GM21526 (cell line): ENCODE data around the gene CNN3.

ENCODE experiments used
- ATAC-seq: cut with Tn5 transposase; IDR thresholded peaks from one replicate; pipeline ENCODE4 v1.9.1; 2021; ENCODE audit warnings: moderate library complexity; ENCODE audit not compliant: unreplicated experiment, low FRiP score

CNN3 gene

DNA sequence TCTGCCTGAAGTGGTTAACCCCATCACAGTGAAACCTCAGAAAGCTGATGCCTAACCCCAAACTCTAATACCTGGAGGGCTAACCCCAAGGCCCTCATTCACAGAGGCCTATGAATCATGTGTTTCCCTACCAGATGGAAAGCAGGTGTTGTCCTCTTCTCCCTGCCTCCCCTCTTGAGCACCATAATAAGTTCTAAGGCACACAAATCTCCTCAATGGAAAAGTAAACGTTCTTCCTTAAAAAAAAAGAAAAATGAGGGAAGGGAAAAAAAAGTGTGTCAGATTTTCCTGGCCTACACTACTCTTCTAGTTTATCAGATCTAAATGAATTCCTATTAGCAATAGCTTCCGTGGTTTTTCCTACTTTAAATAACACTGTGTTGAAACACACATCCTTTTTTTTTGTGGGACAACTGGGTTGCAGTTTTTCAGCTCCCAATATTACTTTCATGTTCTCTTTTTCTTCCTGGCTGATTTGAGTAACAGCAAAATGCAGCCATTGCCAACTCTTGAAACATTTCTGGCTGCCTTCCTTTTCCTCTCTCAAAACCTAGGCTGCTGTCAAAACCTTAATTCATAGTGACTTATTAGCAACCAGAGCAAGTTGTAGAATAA is 63.5 kb downstream of the CNN3 start:
- ATAC-seq: no peak

GRCh38 chr1:94862718-94863117 is 64.2 kb downstream of the CNN3 start:
- ATAC-seq: no peak

DNA sequence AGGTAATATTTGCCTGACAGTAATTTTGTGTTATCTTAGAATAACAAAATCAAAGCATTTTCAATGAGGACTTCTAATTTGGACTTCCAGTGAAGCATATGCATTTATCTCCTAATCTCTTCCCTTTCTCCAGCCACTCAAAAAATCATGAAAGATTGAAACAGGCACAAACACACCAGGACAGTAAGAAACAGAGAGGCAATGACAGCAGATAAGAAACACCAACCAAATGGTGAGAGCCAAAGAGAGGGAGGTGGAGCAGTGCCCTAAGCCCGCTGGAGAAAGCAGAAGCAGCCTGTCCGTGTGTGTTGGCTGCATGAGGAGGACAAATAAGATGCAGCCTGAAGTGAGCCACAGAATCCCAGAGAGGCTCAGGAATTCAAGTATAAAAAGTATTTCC is 67.7 kb downstream of the CNN3 start:
- ATAC-seq: no peak

DNA sequence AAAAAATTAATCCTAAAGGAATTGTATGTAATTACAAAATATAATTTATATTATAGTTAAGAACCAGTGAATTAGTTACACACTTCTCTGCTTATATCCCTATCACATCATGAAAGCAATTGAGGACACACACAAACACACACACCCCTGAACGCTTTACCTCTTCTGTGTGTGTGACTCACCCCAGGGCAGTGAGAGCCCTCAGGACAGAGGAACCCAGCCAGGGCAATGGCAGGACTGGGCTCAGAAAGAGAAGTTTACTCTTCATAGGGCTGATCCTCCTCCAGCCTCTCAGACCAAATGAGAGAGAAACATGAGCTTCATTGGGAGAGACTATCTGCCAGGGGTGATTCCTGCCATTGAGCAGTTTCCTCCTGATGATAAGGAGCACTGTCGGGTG is 68.6 kb downstream of the CNN3 start:
- no peak for ATAC-seq

- ATAC-seq: no peak
Measured at GRCh38 chr1:94856868-94857267, 70.0 kb downstream of the CNN3 start.

DNA sequence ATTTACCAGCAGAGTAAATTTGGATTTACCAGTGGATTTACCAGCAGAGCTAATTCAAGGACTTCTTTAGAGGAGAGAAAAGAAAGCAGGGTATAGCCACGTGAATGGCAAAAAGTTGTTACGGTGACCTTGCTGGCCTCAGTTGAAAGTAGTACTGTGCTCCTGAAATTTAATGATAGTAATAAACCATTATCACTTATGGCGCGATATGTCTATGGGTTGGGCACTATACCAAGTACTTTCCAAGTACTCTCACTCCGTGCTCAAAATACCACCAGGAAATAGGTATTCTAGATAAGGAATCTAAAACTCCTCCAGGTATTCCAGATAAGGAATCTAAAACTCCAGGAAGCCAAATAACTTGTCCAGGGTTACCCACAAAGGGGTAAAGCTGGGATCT is 70.9 kb downstream of the CNN3 start:
- no peak for ATAC-seq

- no peak for ATAC-seq
Measured at GRCh38 chr1:94855307-94855700, 71.6 kb downstream of the CNN3 start.

DNA sequence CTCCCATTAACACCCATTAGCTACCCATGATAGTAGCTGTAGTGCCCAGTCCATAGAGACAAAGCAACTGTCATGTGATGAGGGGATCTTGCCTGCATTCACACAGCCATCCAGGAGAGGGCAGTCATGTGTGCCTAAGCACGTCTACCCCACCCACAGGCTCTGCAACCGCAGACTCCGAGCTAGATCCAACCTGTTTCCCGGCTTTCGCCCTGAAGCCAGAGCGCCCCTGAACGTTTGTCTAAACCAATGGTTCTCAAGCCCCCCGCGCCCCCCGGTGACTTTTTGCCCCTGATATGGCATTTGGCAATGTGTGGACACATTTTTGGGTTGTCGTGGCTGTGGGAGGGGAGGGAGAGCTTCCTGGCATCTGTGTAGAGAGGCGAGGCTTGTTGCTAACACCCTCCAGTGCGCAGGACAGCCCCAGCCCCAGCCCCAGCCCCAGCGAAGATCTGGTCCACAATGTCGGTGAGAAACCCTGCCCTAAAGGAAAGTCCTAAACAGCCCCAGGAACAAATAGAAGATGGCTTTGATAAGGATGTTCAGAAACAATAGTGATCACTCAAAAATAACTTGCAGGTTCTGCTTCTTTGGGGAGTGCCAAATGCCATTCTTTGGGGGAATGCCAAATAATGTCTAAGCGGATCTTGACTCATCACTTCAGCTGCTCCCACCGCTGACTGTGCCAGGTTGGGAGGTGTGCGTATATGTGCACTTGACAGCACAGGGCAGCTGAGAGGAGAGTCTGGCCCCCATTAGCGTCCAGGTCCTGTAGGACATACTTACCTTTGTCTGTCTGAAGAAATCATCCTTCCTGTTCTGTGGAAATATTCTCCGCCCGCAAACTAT is 72.2 kb downstream of the CNN3 start:
- ATAC-seq: peak; percentile 98

- no peak for ATAC-seq
Measured at GRCh38 chr1:94852788-94853187, 74.1 kb downstream of the CNN3 start.

- ATAC-seq: no peak
Measured at GRCh38 chr1:94851571-94851970, 75.3 kb downstream of the CNN3 start.
